H1 (cell line): ENCODE results near the gene RASAL1. TPM values are rescaled to one million over a fixed set of nuclear protein-coding genes. Genes with fewer than 3 reads are reported as not detected.

Experiments
- CTCF ChIA-PET: fragments of 300-600 bp; sonication (Branson Sonifier 250); formaldehyde crosslinking; loops from one replicate; lab custom pipeline; 2021; ENCODE audit not compliant: partially characterized antibody; lab: Charles Lee
- POLR2A ChIA-PET: fragments of 300-600 bp; sonication (Branson Sonifier 250); formaldehyde crosslinking; loops from one replicate; lab custom pipeline; 2021; ENCODE audit warnings: inconsistent platforms; ENCODE audit not compliant: partially characterized antibody; lab: Charles Lee
- DNase-seq, 2 experiments: peaks; one replicate each; pipeline versions ENCODE4 v3.0.0 to v3.0.0-alpha.2; 2010 to 2022; ENCODE audit warnings: low spot score in 2 of 2, low read depth in 1 of 2, mixed read lengths in 1 of 2
- FAIRE-seq: peaks from 2 replicates; lab custom pipeline; 2011; peaks lifted over from hg19 to GRCh38; lab: Jason Lieb, UNC
- H2AFZ ChIP-seq: 2 replicates; pipeline ENCODE4 v1.8.1; 2012; ENCODE audit warnings: low read length, inconsistent platforms
- H2AK5ac ChIP-seq: 2 replicates; pipeline ENCODE4 v1.6.1; 2013; ENCODE audit warnings: low read depth, low read length
- H2BK120ac ChIP-seq: replicated peaks from 2 replicates; pipeline ENCODE3; 2013; ENCODE audit warnings: low read depth, low read length, inconsistent platforms
- H2BK12ac ChIP-seq: 2 replicates; pipeline ENCODE4 v1.6.1; 2013; ENCODE audit warnings: low read depth, low read length
- H2BK15ac ChIP-seq: 2 replicates; pipeline ENCODE4 v1.6.1; 2013; ENCODE audit warnings: low read length
- H2BK20ac ChIP-seq: 2 replicates; pipeline ENCODE4 v1.6.1; 2013; ENCODE audit warnings: low read length
- H2BK5ac ChIP-seq: 2 replicates; pipeline ENCODE4 v1.6.1; 2013; ENCODE audit warnings: low read depth, low read length
- H3K14ac ChIP-seq: 2 replicates; pipeline ENCODE4 v1.6.1; 2013; ENCODE audit warnings: inconsistent platforms; ENCODE audit not compliant: insufficient read length
- H3K18ac ChIP-seq: 2 replicates; pipeline ENCODE4 v1.6.1; 2013; ENCODE audit warnings: low read length; ENCODE audit errors: extremely low read depth
- H3K23ac ChIP-seq: 2 replicates; pipeline ENCODE4 v1.6.1; 2013; ENCODE audit warnings: inconsistent platforms; ENCODE audit not compliant: insufficient read length
- H3K23me2 ChIP-seq: 2 replicates; pipeline ENCODE4 v1.6.1; 2013; ENCODE audit warnings: low read depth, low read length
- H3K27ac ChIP-seq: 2 replicates; pipeline ENCODE4 v1.6.1; 2011; ENCODE audit warnings: low read depth, low read length, inconsistent platforms
- H3K27me3 ChIP-seq, 4 experiments: replicated peaks in 1 of 4; 1 replicate in 1 of 4; 2 replicates in 3 of 4; pipeline versions ENCODE4 v1.6.1 to v1.8.1; 2011 to 2013; ENCODE audit warnings: low read length in 3 of 4, mild to moderate bottlenecking in 3 of 4, inconsistent platforms in 2 of 4, mixed read lengths in 2 of 4, moderate library complexity in 1 of 4; ENCODE audit not compliant: control insufficient read depth in 3 of 4, insufficient read depth in 3 of 4; ENCODE audit errors: extremely low read depth in 1 of 4
- H3K36me3 ChIP-seq, 4 experiments: 2 replicates each; pipeline versions ENCODE4 v1.6.1 to v1.8.1; 2011 to 2013; ENCODE audit warnings: mild to moderate bottlenecking in 4 of 4, low read length in 3 of 4, moderate library complexity in 2 of 4, control low read depth in 1 of 4, inconsistent platforms in 1 of 4; ENCODE audit not compliant: insufficient read depth in 4 of 4, control insufficient read depth in 2 of 4
- H3K4ac ChIP-seq: replicated peaks from 2 replicates; pipeline ENCODE3; 2013; ENCODE audit warnings: low read length, low read depth, mixed read lengths, inconsistent platforms; ENCODE audit not compliant: insufficient read length
- H3K4me1 ChIP-seq, 4 experiments: replicated peaks in 1 of 4; 1 replicate in 1 of 4; 2 replicates in 3 of 4; pipeline versions ENCODE4 v1.6.1 to v1.8.1; 2011 to 2013; ENCODE audit warnings: low read length in 3 of 4, inconsistent platforms in 2 of 4, mixed read lengths in 1 of 4; ENCODE audit not compliant: insufficient read depth in 4 of 4, control insufficient read depth in 3 of 4
- H3K4me2 ChIP-seq, 2 experiments: 2 replicates each; pipeline versions ENCODE4 v1.6.1 to v1.8.1; 2011 to 2013; ENCODE audit warnings: low read depth in 2 of 2, low read length in 2 of 2, control low read depth in 1 of 2, inconsistent platforms in 1 of 2, mild to moderate bottlenecking in 1 of 2; ENCODE audit not compliant: insufficient read depth in 1 of 2
- H3K4me3 ChIP-seq, 4 experiments: fragments of 200-600, 300-600 bp in 1 of 4; sonication (generic), shearing (Covaris generic), sonication (Bioruptor Twin) in 1 of 4; 2 replicates each; pipeline versions ENCODE4 v1.5.1 to v1.8.1; 2011 to 2016; ENCODE audit warnings: low read length in 4 of 4, low read depth in 3 of 4, control low read depth in 2 of 4, inconsistent platforms in 2 of 4, mild to moderate bottlenecking in 2 of 4, mixed read lengths in 1 of 4, moderate library complexity in 1 of 4; ENCODE audit not compliant: insufficient read depth in 2 of 4; ENCODE audit errors: extremely low read depth in 1 of 4
- H3K56ac ChIP-seq: replicated peaks from 2 replicates; pipeline ENCODE3; 2013; ENCODE audit warnings: low read depth, mild to moderate bottlenecking, mixed read lengths, low read length, inconsistent platforms; ENCODE audit not compliant: insufficient read length
- H3K79me1 ChIP-seq: 2 replicates; pipeline ENCODE4 v1.6.1; 2013; ENCODE audit warnings: low read depth, low read length, control low read depth
- H3K79me2 ChIP-seq, 2 experiments: 2 replicates each; pipeline versions ENCODE4 v1.6.1 to v1.8.1; 2012 to 2013; ENCODE audit warnings: low read length in 2 of 2, mild to moderate bottlenecking in 2 of 2, inconsistent platforms in 1 of 2; ENCODE audit not compliant: insufficient read depth in 2 of 2, control insufficient read depth in 1 of 2
- H3K9ac ChIP-seq, 4 experiments: replicated peaks in 1 of 4; 1 replicate in 1 of 4; 2 replicates in 3 of 4; pipeline versions ENCODE4 v1.6.1 to v1.8.1; 2011 to 2013; ENCODE audit warnings: low read depth in 3 of 4, low read length in 3 of 4, control low read depth in 2 of 4, mild to moderate bottlenecking in 2 of 4, moderate library complexity in 2 of 4, inconsistent platforms in 1 of 4; ENCODE audit errors: extremely low read depth in 1 of 4
- H3K9me3 ChIP-seq, 2 experiments: 2 replicates each; pipeline versions ENCODE4 v1.6.1 to v1.8.1; 2012 to 2013; ENCODE audit warnings: mild to moderate bottlenecking in 2 of 2, moderate library complexity in 2 of 2, control low read depth in 1 of 2, inconsistent platforms in 1 of 2, low read depth in 1 of 2, low read length in 1 of 2, mixed read lengths in 1 of 2; ENCODE audit not compliant: insufficient read depth in 2 of 2
- H4K20me1 ChIP-seq, 2 experiments: replicated peaks in 1 of 2; 2 replicates each; pipeline versions ENCODE3 to v1.8.1; 2011 to 2013; ENCODE audit warnings: inconsistent platforms in 2 of 2, low read length in 2 of 2, mild to moderate bottlenecking in 1 of 2; ENCODE audit not compliant: insufficient read depth in 2 of 2, control insufficient read depth in 1 of 2
- H4K5ac ChIP-seq: 2 replicates; pipeline ENCODE4 v1.6.1; 2013; ENCODE audit warnings: low read length, low read depth, mixed read lengths, inconsistent platforms; ENCODE audit not compliant: insufficient read length
- H4K8ac ChIP-seq: 2 replicates; pipeline ENCODE4 v1.8.0; 2013; ENCODE audit warnings: mild to moderate bottlenecking, moderate library complexity, low read length, inconsistent platforms; ENCODE audit not compliant: insufficient read depth; ENCODE audit errors: extremely low read depth
- H4K91ac ChIP-seq: replicated peaks from 2 replicates; pipeline ENCODE3; 2013; ENCODE audit warnings: low read length, mixed read lengths, inconsistent platforms; ENCODE audit not compliant: insufficient read length
- ASH2L ChIP-seq: fragments of 200-600, 300-600 bp; sonication (generic); IDR thresholded peaks from one replicate; pipeline ENCODE4 v1.7.1; 2017; ENCODE audit warnings: low read length
- BRCA1 ChIP-seq: IDR thresholded peaks from 2 replicates; pipeline ENCODE4 v1.6.1; 2012; ENCODE audit warnings: low read depth, low read length, improper control_type of control experiment
- CBX8 ChIP-seq: fragments of 300-800, 300-1000 bp; sonication (generic); IDR thresholded peaks from 2 replicates; pipeline ENCODE4 v1.7.1; 2016; ENCODE audit warnings: low read depth, low read length, borderline replicate concordance
- RAD21 ChIP-seq, 2 experiments: IDR thresholded peaks in 1 of 2; conservative IDR thresholded peaks in 1 of 2; 2 replicates each; pipeline ENCODE4 v1.6.1; 2011; ENCODE audit warnings: low read depth in 2 of 2, low read length in 2 of 2, improper control_type of control experiment in 1 of 2, inconsistent platforms in 1 of 2, mild to moderate bottlenecking in 1 of 2, moderate library complexity in 1 of 2
- RFX5 ChIP-seq: IDR thresholded peaks from 2 replicates; pipeline ENCODE4 v1.6.1; 2011; ENCODE audit warnings: low read depth, low read length, improper control_type of control experiment, borderline replicate concordance
- TAF1 ChIP-seq: IDR thresholded peaks from 2 replicates; pipeline ENCODE4 v1.6.1; 2011; ENCODE audit warnings: mild to moderate bottlenecking, low read depth, low read length
- WGBS, 2 experiments: shearing (Covaris generic) in 1 of 2; methylation state at CpG; one replicate each; pipeline versions ENCODE4 v1.1.6 to v1.1.7; 2013 to 2015; ENCODE audit warnings: low lambda C conversion rate in 2 of 2, mixed read lengths in 2 of 2, inconsistent platforms in 1 of 2, low coverage in 1 of 2, missing lambda C conversion rate in 1 of 2; ENCODE audit not compliant: insufficient replicate concordance in 2 of 2, insufficient coverage in 1 of 2, insufficient read length in 1 of 2; ENCODE audit errors: extremely low coverage in 1 of 2, missing lambda C conversion rate in 1 of 2; 5-methylcytosine and 5-hydroxymethylcytosine counted together
- polyA plus RNA-seq, 7 experiments: library from polyadenylated mRNA; depleted of rRNA in 3 of 7; stranded (reverse) in 5 of 7; unstranded in 2 of 7; fragments of >200 nt in 5 of 7; fragments of 200-250 nt in 2 of 7; gene quantifications; 1 replicate in 5 of 7; 2 replicates in 1 of 7; 4 replicates in 1 of 7; pipeline versions ENCODE4 v1.2.1 to v1.2.3, GENCODE V29; 2011 to 2013; ENCODE audit warnings: missing spikeins in 2 of 7, mixed read lengths in 2 of 7
- total RNA-seq: library from RNA; stranded (reverse); fragmentation: NEBNext Ultra II Directional; extraction: Animal tissue kit (Norgen Biotek cat#: 25700); gene quantifications from 2 replicates; pipeline ENCODE4 v1.2.1, GENCODE V29; 2021
- TF ChIP-seq, protein P1 (sequence below): IDR thresholded peaks from 2 replicates; pipeline ENCODE4 v1.6.1; 2012; ENCODE audit warnings: inconsistent platforms
- TF ChIP-seq, protein P2 (sequence below): IDR thresholded peaks from 2 replicates; pipeline ENCODE4 v1.6.1; 2011; ENCODE audit warnings: low read depth, mild to moderate bottlenecking, low read length; ENCODE audit not compliant: insufficient read depth

Gene RASAL1
- total and polyA plus RNA-seq, 2 of the 8 experiments (the other 6 are each of a cell fraction or from before 2014, with no cell fraction given), result 3.7 to 5.0 TPM

DNA sequence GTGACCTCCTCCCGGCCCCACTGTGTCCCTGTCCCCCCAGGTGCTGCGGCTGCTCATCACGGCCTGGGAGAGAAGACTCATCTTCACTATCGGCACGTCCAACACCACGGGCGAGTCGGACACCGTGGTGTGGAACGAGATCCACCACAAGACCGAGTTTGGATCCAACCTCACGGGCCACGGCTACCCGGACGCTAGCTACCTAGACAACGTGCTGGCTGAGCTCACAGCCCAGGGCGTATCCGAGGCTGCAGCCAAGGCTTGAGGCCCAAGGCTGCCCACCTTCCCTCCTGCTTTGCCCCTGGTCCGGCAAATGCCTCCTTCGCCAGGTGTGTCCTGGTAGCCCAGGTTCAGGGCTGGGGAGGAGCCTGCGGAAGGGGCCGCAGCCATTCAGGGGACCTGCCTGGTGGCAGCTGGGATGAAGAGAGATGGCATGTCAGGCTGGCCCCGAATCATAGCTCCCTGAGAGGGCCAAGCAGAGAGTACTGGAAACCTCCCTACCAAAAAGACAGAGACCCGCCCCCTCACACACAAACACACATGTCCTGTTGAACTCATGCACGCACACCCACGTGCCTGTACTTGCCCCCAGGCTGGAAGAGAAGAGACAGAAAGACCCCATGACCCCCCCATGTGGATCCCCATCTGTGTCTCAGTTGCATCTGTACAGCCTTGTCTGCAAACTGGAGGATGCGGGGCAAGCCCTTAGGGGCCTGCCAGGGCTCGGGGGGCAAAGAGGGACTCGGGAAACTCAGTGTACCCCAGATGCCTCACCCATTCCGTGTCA, 38.7 kb downstream of the RASAL1 start:
- ChIA-PET CTCF (interaction anchor here (0.8 to 8.8 kb wide), 28 partner anchors 10 to 633 kb away, joined by 3 to 139 read pairs (median 5); partner anchors contain the start of genes CFAP73 and RASAL1), POLR2A (interaction anchor here (1.4 kb wide), 1 partner anchor 11 kb away, joined by 3 read pairs; no protein-coding TSS in a partner anchor)
- Histone ChIP-seq H3K23ac (no peak overlapping the region), H2AK5ac (no peak overlapping the region), H2AFZ (no peak overlapping the region), H4K20me1 (no peaks in the 10 kb centered on the region), H3K4ac (no peak overlapping the region), H3K56ac (no peak overlapping the region), H3K4me2 (no peak overlapping the region), H3K4me1 (peaks cover 0 to 11% (median 6%) of the 10 kb centered on the region in 4 experiments; a peak in 5 of 7 replicates), H2BK20ac (no peak overlapping the region), H3K4me3 (no peak overlapping the region), H4K5ac (no peak overlapping the region), H3K79me2 (no peaks in the 10 kb centered on the region), H3K9me3 (no peaks in the 10 kb centered on the region), H4K91ac (peak overlapping the region; percentile 39), H3K18ac (peak overlapping the region; percentile 32; the same call in 1 of the 2 replicates), H3K27ac (no peak overlapping the region; the same call in 1 of the 2 replicates), H4K8ac (no peak overlapping the region; the same call in none of the 2 replicates), H3K14ac (no peak overlapping the region), H3K36me3 (no peaks in the 10 kb centered on the region), H3K23me2 (peaks cover 3% of the 10 kb centered on the region; the same call in 1 of the 2 replicates), H3K79me1 (no peaks in the 10 kb centered on the region), H2BK15ac (peak overlapping the region; percentile 61; the same call in 1 of the 2 replicates), H3K27me3 (no peaks in the 10 kb centered on the region), H2BK5ac (no peak overlapping the region), H3K9ac (no peak overlapping the region), H2BK12ac (0 out of 2 replicates have a peak overlapping the region, but pooled peaks have one; percentile 50), H2BK120ac (no peak overlapping the region)
- FAIRE-seq, result no peak
- TF ChIP-seq, protein P1, sequence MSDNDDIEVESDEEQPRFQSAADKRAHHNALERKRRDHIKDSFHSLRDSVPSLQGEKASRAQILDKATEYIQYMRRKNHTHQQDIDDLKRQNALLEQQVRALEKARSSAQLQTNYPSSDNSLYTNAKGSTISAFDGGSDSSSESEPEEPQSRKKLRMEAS, result no peak
- TF ChIP-seq ASH2L (no peak), TAF1 (no peak), RAD21 (IDR thresholded peaks at IDR 0.05 in 1 of 2, conservative IDR thresholded peaks at IDR 0.05 in 1 of 2; ENCODE audit: low read depth in 2 of 2, low read length in 2 of 2) (no peak), CBX8 (no peak), RFX5 (no peak), BRCA1 (no peak)
- TF ChIP-seq, protein P2, sequence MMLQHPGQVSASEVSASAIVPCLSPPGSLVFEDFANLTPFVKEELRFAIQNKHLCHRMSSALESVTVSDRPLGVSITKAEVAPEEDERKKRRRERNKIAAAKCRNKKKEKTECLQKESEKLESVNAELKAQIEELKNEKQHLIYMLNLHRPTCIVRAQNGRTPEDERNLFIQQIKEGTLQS, result no peak
- WGBS, 2 experiments, result 91% methylated on average over 28 of the region's 30 CpGs; no CpG with 5 or more reads in 1 of the 2 experiments
- no peak for DNase-seq
